SK-N-MC (cell line): ENCODE results near the gene COL8A1.

ENCODE experiments used
- DNase-seq: peaks from one replicate; pipeline ENCODE4 v3.0.0-alpha.2; 2011; ENCODE audit warnings: low read depth, low spot score
- H3K27ac ChIP-seq: fragments of 200-600 bp; sonication (generic); 2 replicates; pipeline ENCODE4 v1.5.1; 2016; ENCODE audit warnings: mixed run types
- H3K36me3 ChIP-seq: fragments of 200-600 bp; sonication (generic); 2 replicates; pipeline ENCODE4 v1.6.1; 2017; ENCODE audit warnings: antibody characterized with exemption, low read length, mixed read lengths; ENCODE audit not compliant: insufficient read depth
- H3K4me3 ChIP-seq: fragments of 200-600 bp; sonication (generic); 2 replicates; pipeline ENCODE4 v1.5.1; 2016
- H3K9ac ChIP-seq: fragments of 200-600 bp; sonication (generic); 2 replicates; pipeline ENCODE4 v1.8.0; 2017; ENCODE audit warnings: mixed run types, mixed read lengths; ENCODE audit not compliant: insufficient read length
- H3K9me3 ChIP-seq: fragments of 200-600 bp; sonication (generic); 2 replicates; pipeline ENCODE4 v1.6.1; 2017; ENCODE audit warnings: low read depth, mild to moderate bottlenecking, antibody characterized with exemption, low read length, moderate library complexity, mixed read lengths
- EZH2 ChIP-seq: fragments of 200-600 bp; sonication (generic); IDR thresholded peaks from one replicate; pipeline ENCODE4 v1.6.1; 2017; ENCODE audit warnings: antibody characterized with exemption
- FOXP2 ChIP-seq: optimal IDR thresholded peaks from 2 replicates; pipeline ENCODE3; 2011; ENCODE audit warnings: mild to moderate bottlenecking, moderate library complexity; ENCODE audit not compliant: insufficient read depth; ENCODE audit errors: extremely low read length, control extremely low read depth
- POLR2AphosphoS5 ChIP-seq: IDR thresholded peaks from 2 replicates; pipeline ENCODE4 v1.6.1; 2012; ENCODE audit warnings: mild to moderate bottlenecking, low read depth, low read length, borderline replicate concordance

COL8A1 gene

DNA sequence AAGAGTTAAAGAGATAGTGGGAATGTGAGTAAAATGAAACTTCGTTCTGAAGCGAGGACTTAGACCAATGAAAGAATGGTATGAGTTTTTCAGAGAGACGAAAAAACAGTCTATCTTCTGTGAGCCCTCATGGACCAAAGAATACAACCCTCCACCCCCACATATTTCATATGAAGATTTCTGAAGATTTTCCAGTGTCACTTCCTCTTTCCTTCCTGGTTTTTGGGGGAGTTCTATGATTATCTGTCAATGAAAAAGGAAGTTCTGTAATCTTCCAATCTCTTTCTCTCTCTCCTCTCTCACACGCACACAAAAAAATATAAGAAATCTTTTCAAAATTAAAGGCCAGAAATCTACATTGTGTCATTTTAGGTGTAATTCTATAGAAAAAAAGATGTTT is 206.9 kb downstream of the COL8A1 start:
- Histone ChIP-seq H3K36me3 (no peaks in the 10 kb centered on the region), H3K27ac (no peak overlapping the region), H3K4me3 (no peak overlapping the region), H3K9ac (no peak overlapping the region), H3K9me3 (no peaks in the 10 kb centered on the region)
- DNase-seq, result no peak
- TF ChIP-seq EZH2 (no peak), POLR2AphosphoS5 (no peak), FOXP2 (no peak)

DNA sequence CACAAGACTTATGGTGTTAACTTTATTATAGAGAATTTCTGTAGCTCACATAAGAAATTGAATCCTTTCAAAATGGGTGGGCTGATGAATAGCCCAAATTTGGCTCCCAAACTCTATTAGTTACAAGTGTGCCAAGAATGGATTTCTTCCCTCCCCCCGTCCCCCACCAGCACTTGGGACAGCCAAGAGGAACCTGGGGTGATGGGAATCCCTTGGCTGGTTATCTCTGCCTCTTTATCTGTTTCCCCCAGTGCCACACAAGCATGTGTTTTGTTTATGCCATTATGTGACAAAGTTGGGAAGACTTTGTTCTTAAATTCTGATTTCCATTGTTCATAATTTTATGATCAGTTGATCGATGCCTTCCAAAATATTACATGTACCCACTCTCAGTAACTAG is 207.6 kb downstream of the COL8A1 start:
- H3K27ac ChIP-seq, result no peak overlapping the region
- DNase-seq, result no peak
- H3K36me3 ChIP-seq, result no peaks in the 10 kb centered on the region
- H3K4me3 ChIP-seq, result no peak overlapping the region
- no peak for TF ChIP-seq FOXP2
- no peak for TF ChIP-seq EZH2
- no peak for TF ChIP-seq POLR2AphosphoS5
- H3K9me3 ChIP-seq, result no peaks in the 10 kb centered on the region
- H3K9ac ChIP-seq, result no peak overlapping the region

DNA sequence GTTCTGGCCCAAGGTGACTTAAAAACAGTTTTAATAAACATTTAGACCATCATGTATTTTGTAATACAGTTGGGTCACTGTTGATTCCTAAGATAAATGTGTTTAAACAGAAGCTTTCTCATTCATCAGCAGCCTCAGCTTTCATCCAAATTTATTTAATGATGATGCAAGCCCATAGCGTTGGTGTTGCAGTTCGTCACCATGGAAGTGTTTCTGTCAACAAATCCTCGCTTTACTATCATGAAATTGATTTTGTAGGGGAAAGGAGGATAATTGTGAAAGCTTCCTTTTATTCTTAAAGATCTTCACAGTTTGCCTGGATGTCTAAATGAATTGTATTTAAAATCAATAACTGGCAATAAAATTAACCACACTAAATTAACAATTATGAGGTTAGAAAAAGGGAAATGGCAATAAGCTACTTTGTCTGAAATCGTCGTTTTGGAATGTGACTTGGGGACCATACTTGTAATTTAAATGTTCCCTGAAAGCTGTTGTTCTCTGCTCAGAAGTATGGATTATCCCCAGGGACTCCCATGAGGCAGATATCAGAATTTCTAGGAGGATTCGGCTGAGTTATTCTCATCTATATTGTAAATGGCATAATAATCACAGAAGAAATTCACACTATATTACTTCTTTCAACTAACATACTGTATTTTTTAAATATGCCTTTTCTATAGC is 208.2 kb downstream of the COL8A1 start:
- no peak overlapping the region for H3K9ac ChIP-seq
- no peaks in the 10 kb centered on the region for H3K36me3 ChIP-seq
- H3K4me3 ChIP-seq, result no peak overlapping the region
- no peak for DNase-seq
- H3K27ac ChIP-seq, result no peak overlapping the region
- TF ChIP-seq FOXP2 (no peak), POLR2AphosphoS5 (no peak), EZH2 (no peak)
- H3K9me3 ChIP-seq, result no peaks in the 10 kb centered on the region

DNA sequence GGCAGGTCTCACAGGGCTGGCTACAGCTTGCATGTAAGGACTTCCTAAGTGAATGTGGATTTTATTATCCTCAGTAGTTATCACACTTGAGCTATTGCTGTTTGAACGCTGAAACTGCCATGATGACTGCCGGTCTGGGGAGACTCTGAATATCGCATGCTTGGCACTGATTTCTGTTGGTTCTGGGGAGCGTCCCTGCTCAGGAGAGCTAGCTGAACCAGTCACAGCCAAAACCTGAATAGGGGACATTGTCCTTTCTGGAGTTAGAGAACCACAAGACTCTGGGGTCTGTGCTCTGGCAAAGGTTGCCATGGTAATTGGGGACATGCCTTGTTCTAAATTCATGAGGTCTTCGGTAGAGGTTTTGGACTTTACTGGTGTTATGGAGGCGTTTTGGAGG is 210.0 kb downstream of the COL8A1 start:
- no peaks in the 10 kb centered on the region for H3K9me3 ChIP-seq
- H3K4me3 ChIP-seq, result no peak overlapping the region
- H3K9ac ChIP-seq, result no peak overlapping the region
- H3K27ac ChIP-seq, result no peak overlapping the region
- no peak for TF ChIP-seq EZH2
- TF ChIP-seq FOXP2, result no peak
- no peak for TF ChIP-seq POLR2AphosphoS5
- no peaks in the 10 kb centered on the region for H3K36me3 ChIP-seq
- no peak for DNase-seq
